Mammary epithelial cell (primary cell): ENCODE data around the gene CRYBB1.

Source experiments
- EZH2 ChIP-seq: IDR thresholded peaks from 2 replicates; pipeline ENCODE4 v1.6.1; 2012; ENCODE audit warnings: low read length, inconsistent platforms, borderline replicate concordance
- TF ChIP-seq, protein P1 (sequence below), 2 donors: IDR thresholded peaks in 1 of 2; conservative IDR thresholded peaks in 1 of 2; 2 replicates each; pipeline ENCODE4 v1.5.1; 2011 to 2012; ENCODE audit warnings: inconsistent platforms in 2 of 2, low read length in 2 of 2, mild to moderate bottlenecking in 2 of 2, control low read depth in 1 of 2, low read depth in 1 of 2; ENCODE audit not compliant: insufficient read depth in 1 of 2; ENCODE audit errors: extremely low read depth in 1 of 2

DNA sequence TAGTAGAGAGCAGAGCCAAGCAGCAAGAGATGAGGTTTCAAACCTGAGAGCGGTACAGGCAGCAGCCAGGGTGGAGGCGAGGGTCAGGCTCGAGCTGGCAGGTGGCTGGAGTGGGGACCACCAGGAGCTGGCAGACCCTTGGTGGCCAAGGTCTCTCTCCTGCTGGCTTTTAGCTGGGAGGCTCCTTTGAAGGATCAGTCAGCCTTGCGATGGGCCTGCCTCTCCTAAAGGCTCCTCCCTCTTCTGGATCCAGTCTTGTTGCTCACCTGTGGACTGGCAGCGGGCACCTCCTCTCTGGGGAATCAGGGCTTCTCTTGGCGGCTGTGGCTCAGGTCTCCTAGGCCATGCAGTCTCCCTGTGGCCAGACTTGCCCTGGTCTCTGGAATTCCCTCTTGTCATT, 52.6 kb downstream of the CRYBB1 start:
- TF ChIP-seq, protein P1, sequence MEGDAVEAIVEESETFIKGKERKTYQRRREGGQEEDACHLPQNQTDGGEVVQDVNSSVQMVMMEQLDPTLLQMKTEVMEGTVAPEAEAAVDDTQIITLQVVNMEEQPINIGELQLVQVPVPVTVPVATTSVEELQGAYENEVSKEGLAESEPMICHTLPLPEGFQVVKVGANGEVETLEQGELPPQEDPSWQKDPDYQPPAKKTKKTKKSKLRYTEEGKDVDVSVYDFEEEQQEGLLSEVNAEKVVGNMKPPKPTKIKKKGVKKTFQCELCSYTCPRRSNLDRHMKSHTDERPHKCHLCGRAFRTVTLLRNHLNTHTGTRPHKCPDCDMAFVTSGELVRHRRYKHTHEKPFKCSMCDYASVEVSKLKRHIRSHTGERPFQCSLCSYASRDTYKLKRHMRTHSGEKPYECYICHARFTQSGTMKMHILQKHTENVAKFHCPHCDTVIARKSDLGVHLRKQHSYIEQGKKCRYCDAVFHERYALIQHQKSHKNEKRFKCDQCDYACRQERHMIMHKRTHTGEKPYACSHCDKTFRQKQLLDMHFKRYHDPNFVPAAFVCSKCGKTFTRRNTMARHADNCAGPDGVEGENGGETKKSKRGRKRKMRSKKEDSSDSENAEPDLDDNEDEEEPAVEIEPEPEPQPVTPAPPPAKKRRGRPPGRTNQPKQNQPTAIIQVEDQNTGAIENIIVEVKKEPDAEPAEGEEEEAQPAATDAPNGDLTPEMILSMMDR (conservative IDR thresholded peaks at IDR 0.05 in 1 of 2, IDR thresholded peaks at IDR 0.05 in 1 of 2; ENCODE audit: extremely low read depth in 1 of 2, insufficient read depth in 1 of 2, low read depth in 1 of 2, low read length in 2 of 2), result no peak
- TF ChIP-seq EZH2, result no peak
